ENCODE data around the gene COL12A1. TPM values are rescaled to one million over a fixed set of nuclear protein-coding genes. Genes with fewer than 3 reads are reported as not detected.

COL12A1 gene
- total and polyA plus RNA-seq, 2 experiments from 2014 or later = 0.39 to 6.3 TPM

DNA sequence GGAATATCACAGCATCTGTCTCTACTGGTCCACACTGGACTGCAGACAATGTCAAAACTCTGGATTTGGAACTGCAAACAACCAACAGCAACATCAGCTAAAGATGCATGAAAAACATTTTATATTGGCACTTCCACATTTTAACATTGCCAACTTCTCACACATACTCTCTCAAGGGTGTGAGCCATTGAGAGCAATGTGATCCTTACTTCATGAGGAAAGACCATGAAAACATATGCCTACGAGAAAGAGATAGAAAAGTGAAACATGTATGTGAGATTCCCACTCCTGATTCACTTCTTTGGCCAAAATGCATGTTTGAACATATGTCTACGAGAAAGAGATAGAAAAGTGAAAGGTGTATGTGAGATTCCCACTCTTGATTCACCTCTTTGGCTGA is 99.4 kb downstream of the COL12A1 start (continued):
- TF ChIP-seq ZNF462 (CRISPR knock-in tag; IDR thresholded peaks at IDR 0.05) (no peak), NANOG (IDR thresholded peaks at IDR 0.05; ENCODE audit: borderline replicate concordance) (no peak), POLR2AphosphoS5 (IDR thresholded peaks at IDR 0.05; ENCODE audit: low read depth) (no peak), EZH2phosphoT487 (IDR thresholded peaks at IDR 0.05; ENCODE audit: unreplicated experiment) (no peak), JUNB (IDR thresholded peaks at IDR 0.05; ENCODE audit: unreplicated experiment) (no peak), ZNF114 (CRISPR knock-in tag; IDR thresholded peaks at IDR 0.05) (no peak), ZNF331 (CRISPR knock-in tag; IDR thresholded peaks at IDR 0.05; ENCODE audit: low read depth) (no peak), STAT1 (IDR thresholded peaks at IDR 0.05; ENCODE audit: unreplicated experiment) (no peak), EZH2 (IDR thresholded peaks at IDR 0.05; ENCODE audit: low read depth, unreplicated experiment) (no peak), REST (IDR thresholded peaks at IDR 0.05; ENCODE audit: unreplicated experiment) (no peak)
- TF ChIP-seq, protein P1, sequence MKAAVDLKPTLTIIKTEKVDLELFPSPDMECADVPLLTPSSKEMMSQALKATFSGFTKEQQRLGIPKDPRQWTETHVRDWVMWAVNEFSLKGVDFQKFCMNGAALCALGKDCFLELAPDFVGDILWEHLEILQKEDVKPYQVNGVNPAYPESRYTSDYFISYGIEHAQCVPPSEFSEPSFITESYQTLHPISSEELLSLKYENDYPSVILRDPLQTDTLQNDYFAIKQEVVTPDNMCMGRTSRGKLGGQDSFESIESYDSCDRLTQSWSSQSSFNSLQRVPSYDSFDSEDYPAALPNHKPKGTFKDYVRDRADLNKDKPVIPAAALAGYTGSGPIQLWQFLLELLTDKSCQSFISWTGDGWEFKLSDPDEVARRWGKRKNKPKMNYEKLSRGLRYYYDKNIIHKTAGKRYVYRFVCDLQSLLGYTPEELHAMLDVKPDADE (IDR thresholded peaks at IDR 0.05) = no peak
